Ureter (tissue), 1 donor: ENCODE results near the gene ARHGAP40. TPM values are rescaled to one million over a fixed set of nuclear protein-coding genes. Genes with fewer than 3 reads are reported as not detected.
A peak's percentile ranks its signal among the peaks of the same experiment; 100 is the strongest.

Source experiments
- DNase-seq: peaks from one replicate; pipeline ENCODE4 v3.0.0-alpha.2; 2020; ENCODE audit warnings: low spot score
- total RNA-seq: library from RNA; stranded (reverse); gene quantifications from one replicate; pipeline ENCODE4 v1.2.4, GENCODE V29; 2023
- donor health status: DM: yes; HTN: yes; CAD: no.

The ARHGAP40 gene
- total RNA-seq, 1 donor from 2014 or later: 17.9 TPM

GRCh38 chr20:38617011-38617829, 15.6 kb downstream of the ARHGAP40 start:
- DNase-seq: peak; percentile 61

GRCh38 chr20:38617830-38618196, 16.2 kb downstream of the ARHGAP40 start:
- DNase-seq: no peak

DNA sequence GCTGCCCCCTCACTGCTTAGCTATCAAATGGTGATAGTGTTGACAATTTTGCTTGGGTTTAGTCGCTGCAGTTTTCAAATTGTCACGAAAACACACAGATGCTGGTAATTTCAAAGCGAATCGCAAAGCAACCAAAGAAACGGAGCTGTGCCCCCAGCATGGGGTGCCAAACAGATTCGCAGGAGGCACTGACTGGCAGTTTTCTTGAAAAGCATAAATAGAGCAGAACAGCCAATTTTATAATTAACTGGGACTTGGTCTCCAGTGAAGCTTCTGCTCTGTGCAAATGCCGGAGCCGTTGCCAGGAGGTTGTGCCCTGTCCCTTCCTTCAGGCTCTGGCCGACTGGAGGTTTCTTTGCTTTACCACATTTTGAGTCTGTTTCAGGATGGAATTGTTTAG, 18.8 kb downstream of the ARHGAP40 start:
- no peak for DNase-seq

GRCh38 chr20:38623061-38623460, 21.5 kb downstream of the ARHGAP40 start:
- no peak for DNase-seq

- no peak for DNase-seq
Observed at GRCh38 chr20:38624084-38624483, 22.5 kb downstream of the ARHGAP40 start.

DNA sequence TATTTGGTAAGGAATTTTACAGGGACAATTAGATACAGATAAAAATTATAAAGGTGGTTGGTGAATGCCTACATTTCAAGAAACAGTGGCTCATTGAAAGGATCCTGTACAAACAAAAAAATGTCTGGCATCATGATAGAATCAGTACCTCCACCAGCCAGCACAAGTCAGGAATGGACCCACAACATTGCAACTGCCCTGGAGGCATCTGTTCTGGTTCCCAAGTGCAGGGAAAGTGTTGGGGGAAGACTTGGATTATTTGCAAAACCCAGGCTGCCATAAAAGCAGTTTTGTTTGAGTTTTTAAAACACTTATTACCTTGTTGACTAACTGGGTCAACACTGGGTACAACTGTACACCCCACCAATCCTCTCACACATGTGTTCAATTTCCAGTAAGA, 24.3 kb downstream of the ARHGAP40 start:
- DNase-seq: no peak

GRCh38 chr20:38626921-38627659, 25.5 kb downstream of the ARHGAP40 start:
- no peak for DNase-seq

DNA sequence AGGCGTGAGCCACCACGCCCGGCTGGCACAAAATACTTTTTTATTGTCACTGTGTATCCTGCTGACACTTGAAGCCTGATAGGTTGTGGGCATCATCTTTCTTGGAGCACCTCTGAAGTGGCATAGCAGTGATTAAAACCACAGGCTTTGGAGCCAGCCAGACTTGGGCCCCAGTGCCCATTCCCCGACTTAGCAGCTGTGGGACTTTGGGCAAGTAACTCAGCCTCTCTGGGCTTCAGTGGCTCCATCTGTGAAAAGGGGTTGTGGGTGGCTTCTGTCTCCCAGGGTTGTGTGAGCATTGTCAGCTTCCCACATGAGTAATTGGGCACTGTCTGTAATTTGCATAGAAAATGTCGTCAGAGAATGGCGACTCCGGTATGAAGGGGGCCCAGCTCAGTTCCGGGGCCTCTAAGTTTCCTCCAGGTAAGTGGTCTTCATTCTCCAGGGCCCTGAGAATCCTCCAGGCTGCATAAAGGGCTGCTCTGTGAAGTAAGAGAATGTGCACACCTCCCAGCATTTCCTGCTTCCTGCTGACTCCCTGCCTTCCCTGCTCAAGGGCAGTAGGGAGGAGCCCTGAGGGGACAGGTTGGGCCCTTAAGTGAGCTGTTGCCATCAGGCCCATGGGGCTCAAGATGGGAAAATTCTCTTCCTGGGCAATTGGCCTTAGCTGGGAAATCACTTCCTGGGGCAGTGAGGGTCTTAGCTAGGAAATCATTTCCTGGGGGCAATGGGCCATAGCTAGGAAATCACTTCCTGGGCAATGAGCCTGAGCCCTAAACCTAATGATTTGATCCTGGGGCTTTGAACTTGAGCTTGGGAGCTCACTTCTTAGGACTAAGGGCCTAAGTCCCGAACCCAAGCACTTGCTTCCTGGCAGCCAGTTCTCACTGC, 27.2 kb downstream of the ARHGAP40 start:
- DNase-seq: no peak

DNA sequence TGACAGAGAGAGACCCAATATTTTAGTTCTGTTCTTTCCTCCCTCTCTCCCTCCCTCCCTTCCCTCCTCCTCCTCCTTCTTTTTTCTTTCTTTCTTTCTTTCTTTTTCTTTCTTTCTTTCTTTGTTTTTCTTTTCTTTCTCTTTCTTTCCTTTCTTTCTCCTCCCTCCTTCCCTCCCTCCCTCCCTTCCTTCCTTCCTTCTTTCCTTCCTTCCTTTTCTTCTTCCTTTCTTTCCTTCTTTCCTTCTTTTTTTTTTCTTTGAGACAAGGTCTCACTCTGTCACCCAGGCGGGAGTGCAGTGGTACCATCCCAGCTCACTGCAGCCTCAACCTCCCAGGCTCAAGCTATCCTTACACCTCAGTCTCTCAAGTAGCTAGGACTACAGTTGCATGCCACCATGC, 28.4 kb downstream of the ARHGAP40 start:
- no peak for DNase-seq

GRCh38 chr20:38630727-38631126, 29.1 kb downstream of the ARHGAP40 start:
- DNase-seq: no peak

DNA sequence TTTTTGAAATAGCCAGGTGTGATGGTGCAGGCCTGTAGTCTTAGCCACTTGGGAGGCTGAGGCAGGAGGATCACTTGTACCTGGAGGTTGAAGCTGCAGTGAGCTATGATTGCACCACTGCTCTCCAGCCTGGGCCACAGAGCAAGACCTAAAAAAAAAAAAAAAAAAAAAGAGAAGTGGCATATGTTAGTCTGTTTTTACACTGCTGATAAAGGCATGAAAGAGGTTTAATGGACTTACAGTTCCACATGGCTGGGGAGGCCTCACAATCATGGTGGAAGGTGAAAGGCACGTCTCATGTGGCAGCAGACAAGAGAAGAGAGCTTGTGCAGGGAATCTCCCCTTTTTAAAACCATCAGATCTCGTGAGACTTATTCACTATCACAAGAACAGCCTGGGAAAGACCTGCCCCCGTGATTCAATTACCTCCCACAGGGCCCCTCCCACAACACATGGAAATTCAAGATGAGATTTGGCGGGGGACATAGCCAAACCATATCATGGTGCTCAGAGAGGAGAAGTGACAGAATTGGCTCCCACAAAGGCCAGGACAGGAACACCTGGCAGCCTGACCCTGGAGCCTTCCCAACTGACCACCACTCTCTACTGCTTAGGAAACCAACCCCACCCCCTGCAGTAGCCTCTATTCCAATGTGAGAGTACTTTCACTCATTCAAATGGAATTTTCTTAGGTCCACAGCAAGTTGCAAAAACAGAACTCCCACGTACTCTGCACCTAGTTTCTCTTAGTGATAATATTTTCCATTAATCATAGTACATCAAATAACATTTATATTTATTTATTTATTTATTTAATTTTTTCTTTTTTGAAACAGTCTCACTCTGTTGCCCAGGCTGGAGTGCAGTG, 29.8 kb downstream of the ARHGAP40 start:
- DNase-seq: no peak

DNA sequence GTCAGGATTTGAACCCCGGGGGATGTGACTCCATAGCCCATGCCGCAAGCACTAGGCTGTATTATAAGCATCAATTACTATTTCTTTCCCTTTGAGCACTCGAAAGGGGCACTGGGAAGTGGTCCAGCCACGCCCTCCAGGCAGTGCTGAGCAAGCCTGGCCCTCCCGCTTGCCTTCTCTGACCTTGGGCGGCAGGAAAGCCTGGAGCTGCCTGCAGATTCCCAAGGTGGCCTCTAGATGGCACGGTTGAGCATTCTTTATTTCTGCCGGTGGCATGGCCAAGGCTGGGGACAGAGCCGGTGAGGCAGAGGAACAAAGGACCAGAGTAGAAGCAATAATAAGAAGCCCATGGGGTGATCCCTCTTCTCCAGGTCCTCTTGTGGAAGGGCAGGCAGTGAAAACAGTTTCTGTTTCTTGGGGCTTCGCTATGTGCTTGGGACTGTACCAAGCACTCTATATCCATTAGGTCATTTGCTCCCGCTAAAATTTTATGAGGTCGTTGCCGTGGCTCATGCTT, 32.0 kb downstream of the ARHGAP40 start:
- DNase-seq: no peak

DNA sequence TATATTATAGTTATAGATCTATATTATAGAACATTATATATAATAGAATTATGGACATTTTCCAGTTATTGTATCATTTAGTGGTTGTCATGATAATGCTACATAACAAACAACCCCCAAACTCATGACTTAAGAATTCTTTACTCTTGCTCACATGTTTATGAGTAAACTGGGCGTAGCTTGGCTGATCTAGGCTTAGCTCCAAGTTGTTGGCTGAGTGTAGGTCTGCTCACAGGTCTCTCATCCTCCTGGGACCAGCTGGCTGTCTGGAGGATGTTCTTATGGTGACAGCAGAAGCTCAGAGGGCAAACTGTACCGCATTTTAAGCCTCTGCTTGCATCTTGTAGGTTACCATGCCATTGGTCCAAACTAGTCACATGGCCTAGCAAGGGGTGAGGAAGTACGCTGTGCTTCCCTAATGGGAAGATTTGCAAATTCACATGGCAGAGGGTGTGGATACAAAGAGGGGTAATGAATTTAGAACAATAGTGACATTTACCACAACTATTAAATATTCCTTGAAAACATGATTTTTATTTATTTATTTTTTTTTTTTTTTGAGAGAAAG, 34.2 kb downstream of the ARHGAP40 start:
- no peak for DNase-seq

- DNase-seq: no peak
Observed at GRCh38 chr20:38640521-38640920, 38.9 kb downstream of the ARHGAP40 start.

- DNase-seq: no peak
Observed at GRCh38 chr20:38642498-38642897, 40.9 kb downstream of the ARHGAP40 start.

DNA sequence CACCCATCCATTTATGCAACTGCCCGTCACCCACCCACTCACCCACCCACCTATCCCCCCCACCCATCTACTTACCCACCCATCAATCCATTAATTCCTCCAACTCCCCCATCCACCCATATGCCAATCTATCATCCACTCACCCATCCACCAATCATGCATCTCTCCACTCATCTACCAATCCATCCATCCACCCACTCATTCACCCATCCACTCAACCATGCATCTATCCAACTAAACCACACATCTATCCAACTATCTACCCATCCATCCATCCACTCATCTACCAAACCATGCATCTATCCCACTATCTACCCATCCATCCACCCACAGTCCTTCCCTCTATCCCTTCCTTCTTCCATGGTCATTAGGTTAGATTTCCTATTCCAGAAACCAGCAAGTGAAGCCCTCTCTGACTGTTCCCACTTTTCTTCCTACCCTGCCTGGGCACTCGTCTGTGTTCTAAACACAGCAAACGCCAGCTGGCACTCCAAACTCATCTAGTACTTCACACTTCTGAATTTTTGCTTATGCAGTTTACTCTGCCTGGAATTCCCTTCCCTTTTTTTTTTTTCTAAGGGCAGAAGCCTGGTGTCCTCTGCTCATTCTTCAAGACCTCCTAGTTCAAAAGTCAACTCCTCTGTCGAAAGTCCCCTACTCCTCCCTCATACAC, 43.1 kb downstream of the ARHGAP40 start:
- DNase-seq: no peak

GRCh38 chr20:38645351-38645750, 43.7 kb downstream of the ARHGAP40 start:
- DNase-seq: no peak

GRCh38 chr20:38645980-38646858, 44.6 kb downstream of the ARHGAP40 start:
- peak; percentile 81 for DNase-seq

GRCh38 chr20:38649275-38649891, 47.8 kb downstream of the ARHGAP40 start:
- DNase-seq: no peak
